HG02981 (cell line): ENCODE data around the gene MPDU1.

Experiments used
- ATAC-seq: cut with Tn5 transposase; IDR thresholded peaks from one replicate; pipeline ENCODE4 v1.9.1; 2021; ENCODE audit warnings: mild to moderate bottlenecking, moderate library complexity; ENCODE audit not compliant: unreplicated experiment

Gene MPDU1

GRCh38 chr17:7560172-7561027 is 23.3 kb upstream of the MPDU1 start:
- ATAC-seq = no peak

GRCh38 chr17:7561028-7561575 is 22.6 kb upstream of the MPDU1 start:
- peak; percentile 38 for ATAC-seq

- ATAC-seq = peak; percentile 60
Measured at GRCh38 chr17:7561589-7562207, 22.0 kb upstream of the MPDU1 start, which contains the start of gene SENP3. Gene SENP3 (plus strand): TSS chr17:7561919. CDS start chr17:7563077, 1,158 bp downstream.

DNA sequence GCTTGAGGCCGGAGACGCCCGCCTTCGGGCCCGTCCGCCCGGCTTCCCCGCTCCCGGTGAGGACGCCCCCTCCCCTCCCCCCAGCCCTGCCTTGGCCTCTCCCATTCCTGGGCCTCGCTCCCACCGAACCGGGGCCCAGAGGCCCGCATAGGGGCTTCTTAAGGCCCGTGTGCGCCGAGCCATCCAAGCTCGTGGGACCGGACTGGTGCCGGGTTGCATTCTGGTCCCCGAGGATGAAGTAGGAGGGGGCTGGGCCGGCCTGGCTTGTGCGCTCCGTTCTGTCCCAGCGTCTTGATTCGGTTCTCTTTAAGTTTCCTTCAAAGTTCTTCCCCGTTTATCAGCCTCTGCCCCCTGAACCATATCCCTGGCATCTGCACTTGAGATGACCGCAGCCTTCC is 21.4 kb upstream of the MPDU1 start:
- ATAC-seq = no peak

- no peak for ATAC-seq
Measured at GRCh38 chr17:7563115-7563869, 20.4 kb upstream of the MPDU1 start.

GRCh38 chr17:7569571-7569970 is 14.1 kb upstream of the MPDU1 start:
- ATAC-seq = no peak

DNA sequence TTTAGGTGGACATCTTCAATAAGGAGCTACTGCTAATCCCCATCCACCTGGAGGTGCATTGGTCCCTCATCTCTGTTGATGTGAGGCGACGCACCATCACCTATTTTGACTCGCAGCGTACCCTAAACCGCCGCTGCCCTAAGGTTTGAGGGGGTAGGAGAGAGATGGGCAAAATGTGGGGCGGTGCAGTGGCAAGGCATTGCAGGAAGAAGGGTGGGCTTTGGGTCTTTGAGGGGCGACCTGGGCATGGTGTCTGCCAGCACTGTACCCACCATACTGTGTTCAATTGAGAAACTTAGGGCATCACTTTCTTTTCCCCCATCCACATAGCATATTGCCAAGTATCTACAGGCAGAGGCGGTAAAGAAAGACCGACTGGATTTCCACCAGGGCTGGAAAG is 13.3 kb upstream of the MPDU1 start:
- ATAC-seq = no peak

- ATAC-seq = peak; percentile 84
Measured at GRCh38 chr17:7572338-7572587, 11.4 kb upstream of the MPDU1 start.

GRCh38 chr17:7572588-7573323 is 10.9 kb upstream of the MPDU1 start:
- ATAC-seq = peak; percentile 5

GRCh38 chr17:7573324-7574080 is 10.2 kb upstream of the MPDU1 start:
- no peak for ATAC-seq

DNA sequence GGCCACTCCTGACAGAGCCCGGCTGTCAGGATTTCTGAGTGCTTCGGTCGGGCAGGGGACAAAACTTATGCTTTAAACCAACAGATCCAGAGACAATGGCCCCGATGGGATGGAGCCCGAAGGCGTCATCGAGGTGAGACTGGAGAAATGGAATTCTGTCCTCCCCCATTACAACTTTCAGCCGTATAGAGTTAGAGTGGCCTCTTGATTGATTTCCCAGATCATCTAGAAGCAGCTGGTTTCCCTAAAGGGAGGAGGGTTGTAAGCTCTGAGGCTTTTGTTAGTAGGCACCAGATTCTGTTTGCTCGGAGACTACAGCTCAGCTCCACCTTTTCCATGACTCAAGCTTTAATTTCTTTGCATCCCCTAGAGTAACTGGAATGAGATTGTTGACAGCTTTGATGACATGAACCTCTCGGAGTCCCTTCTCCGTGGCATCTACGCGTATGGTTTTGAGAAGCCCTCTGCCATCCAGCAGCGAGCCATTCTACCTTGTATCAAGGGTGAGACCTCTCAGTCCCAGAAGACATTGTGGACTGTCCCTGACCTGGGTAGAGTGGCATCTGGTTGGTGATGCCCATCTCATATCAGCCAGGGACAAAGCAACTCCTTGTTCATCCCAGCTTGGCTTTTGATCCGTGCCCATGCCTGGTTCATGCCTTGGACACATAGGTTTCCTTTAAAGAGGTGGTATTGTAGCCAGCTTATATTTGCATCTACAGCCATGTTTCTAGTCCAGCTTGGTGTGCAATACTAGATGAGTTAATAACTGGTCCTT is 9.3 kb upstream of the MPDU1 start:
- no peak for ATAC-seq

- no peak for ATAC-seq
Measured at GRCh38 chr17:7575481-7575883, 8.2 kb upstream of the MPDU1 start.

DNA sequence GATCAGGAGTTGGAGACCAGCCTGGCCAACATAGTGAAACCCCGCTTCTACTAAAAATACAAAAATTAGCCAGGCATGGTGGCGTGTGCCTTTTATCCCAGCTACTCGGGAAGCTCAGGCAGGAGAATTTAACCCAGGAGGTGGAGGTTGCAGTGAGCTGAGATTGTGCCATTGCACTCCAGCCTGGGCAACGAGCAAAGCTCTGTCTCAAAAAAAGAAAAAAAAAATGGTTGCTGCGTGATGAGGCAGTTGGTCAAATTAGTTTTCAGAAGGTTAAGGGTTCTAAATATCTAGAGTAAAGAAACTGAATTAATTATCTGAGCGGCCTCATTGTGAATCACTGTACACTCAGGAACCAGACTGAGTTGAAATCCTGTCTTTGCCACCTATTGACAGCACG is 7.7 kb upstream of the MPDU1 start:
- ATAC-seq = no peak

GRCh38 chr17:7576432-7576937 is 7.2 kb upstream of the MPDU1 start:
- no peak for ATAC-seq

GRCh38 chr17:7577327-7578199 is 6.1 kb upstream of the MPDU1 start:
- ATAC-seq = no peak

DNA sequence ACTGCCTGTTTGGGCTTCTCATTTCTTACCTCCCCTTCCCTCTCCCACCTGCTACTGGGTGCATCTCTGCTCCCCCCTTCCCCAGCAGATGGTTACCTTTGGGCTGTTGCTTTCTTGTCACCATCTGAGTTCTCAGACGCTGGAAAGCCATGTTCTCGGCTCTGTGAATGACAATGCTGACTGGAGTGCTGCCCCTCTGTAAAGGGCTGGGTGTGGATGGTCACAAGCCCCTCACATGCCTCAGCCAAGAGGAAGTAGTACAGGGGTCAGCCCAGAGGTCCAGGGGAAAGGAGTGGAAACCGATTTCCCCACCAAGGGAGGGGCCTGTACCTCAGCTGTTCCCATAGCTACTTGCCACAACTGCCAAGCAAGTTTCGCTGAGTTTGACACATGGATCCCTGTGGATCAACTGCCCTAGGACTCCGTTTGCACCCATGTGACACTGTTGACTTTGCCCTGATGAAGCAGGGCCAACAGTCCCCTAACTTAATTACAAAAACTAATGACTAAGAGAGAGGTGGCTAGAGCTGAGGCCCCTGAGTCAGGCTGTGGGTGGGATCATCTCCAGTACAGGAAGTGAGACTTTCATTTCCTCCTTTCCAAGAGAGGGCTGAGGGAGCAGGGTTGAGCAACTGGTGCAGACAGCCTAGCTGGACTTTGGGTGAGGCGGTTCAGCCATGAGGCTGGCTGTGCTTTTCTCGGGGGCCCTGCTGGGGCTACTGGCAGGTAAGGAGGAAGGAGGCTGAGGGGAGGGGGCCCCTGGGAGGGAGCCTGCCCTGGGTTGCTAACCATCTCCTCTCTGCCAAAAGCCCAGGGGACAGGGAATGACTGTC is 4.4 kb upstream of the MPDU1 start, which contains the start of gene CD68:
CD68 (plus strand) TSS at position 638 of the 833 bp plus-strand sequence; CDS start at position 678, 40 bp downstream.
- peak; percentile 43 for ATAC-seq
